Karpas-422 (cell line): Measurements from ENCODE around the gene MAGIX. TPM values are rescaled to one million over a fixed set of nuclear protein-coding genes. Genes with fewer than 3 reads are reported as not detected.
A peak's percentile ranks its signal among the peaks of the same experiment; 100 is the strongest.
"Not testable (repeated sequence)": the region's sequence is repeated elsewhere in the genome, so short reads cannot be mapped to it uniquely, and the experiment has no call there.

Source experiments
- DNase-seq: peaks from one replicate; pipeline ENCODE4 v3.0.0-alpha.2; 2015
- H2AFZ ChIP-seq: fragments of 200-600 bp; sonication (generic); 2 replicates; pipeline ENCODE4 v1.6.1; 2014; ENCODE audit warnings: antibody characterized with exemption, low read length, mixed read lengths
- H3K27ac ChIP-seq: fragments of 200-600 bp; sonication (generic); 2 replicates; pipeline ENCODE4 v1.5.1; 2014; ENCODE audit warnings: mild to moderate bottlenecking, low read length, moderate library complexity
- H3K27me3 ChIP-seq: fragments of 200-600 bp; sonication (generic); 2 replicates; pipeline ENCODE4 v1.6.1; 2014; ENCODE audit warnings: low read length, mixed read lengths
- H3K36me3 ChIP-seq: fragments of 200-600 bp; sonication (generic); 2 replicates; pipeline ENCODE4 v1.6.1; 2014; ENCODE audit warnings: low read length, mixed read lengths; ENCODE audit not compliant: insufficient read depth
- H3K4me1 ChIP-seq: fragments of 200-600 bp; sonication (generic); 2 replicates; pipeline ENCODE4 v1.6.1; 2014; ENCODE audit warnings: mild to moderate bottlenecking, low read length, mixed read lengths
- H3K4me2 ChIP-seq: fragments of 200-600 bp; sonication (generic); 2 replicates; pipeline ENCODE4 v1.6.1; 2014; ENCODE audit warnings: low read length, low read depth, mild to moderate bottlenecking; ENCODE audit not compliant: poor library complexity, severe bottlenecking
- H3K4me3 ChIP-seq: fragments of 200-600 bp; sonication (generic); 2 replicates; pipeline ENCODE4 v1.5.1; 2014; ENCODE audit warnings: mild to moderate bottlenecking, antibody characterized with exemption, low read length, mixed read lengths
- H3K79me2 ChIP-seq: fragments of 200-600 bp; sonication (generic); 2 replicates; pipeline ENCODE4 v1.6.1; 2014; ENCODE audit warnings: mild to moderate bottlenecking, low read length, mixed read lengths
- H3K9ac ChIP-seq: fragments of 200-600 bp; sonication (generic); 2 replicates; pipeline ENCODE4 v1.6.0; 2014; ENCODE audit warnings: low read length
- H3K9me2 ChIP-seq: fragments of 200-600 bp; sonication (generic), shearing (Covaris generic); replicated peaks from 2 replicates; pipeline ENCODE4 v1.6.0; 2014; ENCODE audit warnings: mild to moderate bottlenecking, low read length, moderate library complexity; ENCODE audit not compliant: insufficient read depth
- H3K9me3 ChIP-seq: fragments of 300-700, 200-600 bp; sonication (generic); 2 replicates; pipeline ENCODE4 v1.6.1; 2014; ENCODE audit warnings: low read length, mixed read lengths
- H4K20me1 ChIP-seq: fragments of 200-600 bp; sonication (generic); 2 replicates; pipeline ENCODE4 v1.6.1; 2014; ENCODE audit warnings: mild to moderate bottlenecking, antibody characterized with exemption, low read length, low read depth; ENCODE audit not compliant: insufficient read depth
- total RNA-seq: library from RNA; depleted of rRNA; stranded (reverse); fragments of >200 nt; shearing (Covaris generic); gene quantifications from 2 replicates; pipeline ENCODE4 v1.2.3, GENCODE V29; 2014; ENCODE audit warnings: low replicate concordance

Gene MAGIX
- total RNA-seq, 1 experiment from 2014 or later = not detected

DNA sequence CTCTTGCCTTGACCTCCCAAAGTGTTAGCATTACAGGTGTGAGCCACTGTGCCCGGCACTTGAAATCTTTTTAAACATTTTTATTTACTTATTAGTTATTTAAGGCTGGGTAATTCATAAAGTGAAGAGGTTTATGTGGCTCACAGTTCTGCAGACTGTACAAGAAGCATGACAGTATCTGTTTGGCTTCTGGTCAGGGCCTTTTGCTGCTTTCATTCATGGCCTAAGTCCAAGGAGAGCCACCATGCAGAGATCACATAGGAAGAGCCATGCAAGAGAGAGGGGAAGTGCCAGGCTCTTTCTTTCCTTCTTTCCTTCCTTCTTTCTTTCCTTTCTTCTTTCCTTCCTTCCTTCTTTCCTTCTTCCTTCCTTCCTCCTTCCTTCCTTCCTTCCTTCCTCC, 28.8 kb upstream of the MAGIX start:
- Histone ChIP-seq H3K9me3 (no peaks in the 10 kb centered on the region; the same call in 1 of the 2 replicates), H3K9me2 (no peaks in the 10 kb centered on the region), H3K9ac (no peak overlapping the region), H3K36me3 (no peaks in the 10 kb centered on the region), H3K4me1 (no peaks in the 10 kb centered on the region), H3K79me2 (no peaks in the 10 kb centered on the region), H4K20me1 (no peaks in the 10 kb centered on the region), H2AFZ (no peak overlapping the region), H3K4me3 (no peak overlapping the region), H3K27ac (no peak overlapping the region), H3K27me3 (no peaks in the 10 kb centered on the region), H3K4me2 (no peak overlapping the region)
- no peak for DNase-seq

DNA sequence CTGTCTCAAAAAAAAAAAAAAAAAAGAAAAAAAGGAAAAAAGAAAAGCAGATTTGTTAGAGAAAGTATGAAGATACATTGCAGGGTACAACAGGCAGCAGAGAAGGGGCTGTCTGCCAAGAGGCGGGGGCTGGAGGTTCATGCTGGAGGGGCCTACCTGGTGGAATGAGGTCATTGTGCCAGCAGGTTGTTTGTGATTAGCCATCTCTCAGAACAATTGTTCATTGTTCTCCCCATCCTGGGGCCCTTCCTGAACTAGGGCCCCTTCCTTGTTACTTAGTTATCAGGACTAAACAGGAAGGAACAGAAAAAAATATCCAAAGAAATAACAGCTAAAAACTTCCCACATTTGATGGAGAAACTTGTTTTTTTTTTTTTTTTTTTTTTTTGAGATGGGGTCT, 25.1 kb upstream of the MAGIX start:
- no peak for DNase-seq

DNA sequence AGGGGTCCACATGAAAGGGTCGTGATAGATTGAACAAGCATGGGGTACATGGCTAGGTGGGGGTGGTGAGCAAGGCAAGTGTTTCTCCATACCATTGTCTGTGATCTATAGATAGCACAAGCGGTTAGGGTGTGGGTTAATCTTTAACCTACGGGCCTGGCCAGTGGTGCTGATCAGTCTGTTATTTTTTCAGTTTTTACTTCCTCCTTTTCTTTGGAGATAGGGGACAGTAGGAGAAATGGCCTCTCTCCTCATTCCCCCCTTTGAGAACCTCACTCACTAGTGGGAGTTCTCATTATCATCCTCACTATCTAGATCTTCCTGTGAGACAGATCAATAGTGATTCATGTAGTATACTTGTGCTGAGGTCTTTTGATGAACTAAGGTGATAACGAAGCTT, 22.8 kb upstream of the MAGIX start:
- Histone ChIP-seq H4K20me1 (no peaks in the 10 kb centered on the region), H3K9ac (no peak overlapping the region), H3K9me2 (no peaks in the 10 kb centered on the region), H3K4me1 (no peaks in the 10 kb centered on the region), H2AFZ (no peak overlapping the region), H3K4me3 (no peak overlapping the region), H3K9me3 (peaks cover 17% of the 10 kb centered on the region), H3K27me3 (no peaks in the 10 kb centered on the region), H3K4me2 (no peak overlapping the region), H3K79me2 (no peaks in the 10 kb centered on the region), H3K36me3 (no peaks in the 10 kb centered on the region), H3K27ac (no peak overlapping the region)
- DNase-seq = no peak

More for the DNA sequence above, 25.1 kb upstream of the MAGIX start:
- Histone ChIP-seq H4K20me1 (no peaks in the 10 kb centered on the region), H3K9me3 (peaks cover 17% of the 10 kb centered on the region), H3K36me3 (no peaks in the 10 kb centered on the region), H3K4me1 (no peaks in the 10 kb centered on the region), H3K9ac (no peak overlapping the region), H3K9me2 (no peaks in the 10 kb centered on the region), H3K4me3 (no peak overlapping the region), H2AFZ (no peak overlapping the region), H3K27ac (no peak overlapping the region), H3K4me2 (no peak overlapping the region), H3K27me3 (no peaks in the 10 kb centered on the region), H3K79me2 (no peaks in the 10 kb centered on the region)

DNA sequence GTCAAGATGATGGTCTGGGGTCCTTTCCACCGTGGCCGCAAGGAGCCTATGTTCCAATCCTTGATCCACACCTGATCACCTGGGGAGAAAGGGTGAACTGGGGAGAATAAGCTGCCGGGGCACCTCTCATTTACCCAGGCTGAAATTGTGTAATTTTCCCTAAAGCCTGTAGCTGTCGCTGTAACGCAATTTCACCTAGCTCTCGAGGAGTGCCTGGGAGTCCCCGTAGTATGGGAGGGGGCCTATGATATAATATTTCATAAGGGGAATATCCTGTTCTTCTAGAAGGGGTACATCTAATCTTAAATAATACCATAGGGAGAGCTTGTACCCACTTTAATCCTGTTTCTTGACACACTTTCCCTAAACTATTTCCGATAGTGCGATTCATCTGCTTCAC, 20.3 kb upstream of the MAGIX start:
- not testable (repeated sequence) for H3K4me3 ChIP-seq, H3K4me2 ChIP-seq, H3K27me3 ChIP-seq, H3K36me3 ChIP-seq, H4K20me1 ChIP-seq, H2AFZ ChIP-seq, H3K79me2 ChIP-seq, H3K27ac ChIP-seq, H3K4me1 ChIP-seq, H3K9me2 ChIP-seq, H3K9ac ChIP-seq
- H3K9me3 ChIP-seq = peaks cover 17% of the 10 kb centered on the region
- peak; percentile 51 for DNase-seq

DNA sequence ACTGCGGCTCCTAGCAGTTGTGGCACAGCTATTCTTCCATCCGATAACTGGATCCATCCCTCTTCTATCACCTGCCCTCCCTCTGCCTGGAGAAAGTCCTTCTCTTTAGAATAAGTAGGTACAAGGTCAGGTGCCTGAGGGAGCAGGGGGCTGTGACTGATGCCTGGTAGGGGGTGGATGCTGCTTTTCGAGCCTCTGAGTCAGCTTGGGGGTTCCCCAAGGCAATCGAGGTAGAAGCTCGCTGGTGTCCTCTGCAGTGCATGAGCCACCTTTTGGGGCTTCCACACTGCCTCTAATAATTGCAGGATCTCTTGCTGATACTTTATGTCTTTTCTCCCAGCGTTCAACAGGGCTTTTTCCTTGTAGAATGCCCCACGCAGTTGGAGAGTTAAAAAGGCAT, 19.4 kb upstream of the MAGIX start:
- not testable (repeated sequence) for H3K4me3 ChIP-seq, H3K27ac ChIP-seq, H3K79me2 ChIP-seq, H3K27me3 ChIP-seq, H3K9ac ChIP-seq, DNase-seq, H3K9me2 ChIP-seq, H3K4me2 ChIP-seq, H4K20me1 ChIP-seq, H2AFZ ChIP-seq, H3K4me1 ChIP-seq, H3K36me3 ChIP-seq
- H3K9me3 ChIP-seq = peaks cover 17% of the 10 kb centered on the region

DNA sequence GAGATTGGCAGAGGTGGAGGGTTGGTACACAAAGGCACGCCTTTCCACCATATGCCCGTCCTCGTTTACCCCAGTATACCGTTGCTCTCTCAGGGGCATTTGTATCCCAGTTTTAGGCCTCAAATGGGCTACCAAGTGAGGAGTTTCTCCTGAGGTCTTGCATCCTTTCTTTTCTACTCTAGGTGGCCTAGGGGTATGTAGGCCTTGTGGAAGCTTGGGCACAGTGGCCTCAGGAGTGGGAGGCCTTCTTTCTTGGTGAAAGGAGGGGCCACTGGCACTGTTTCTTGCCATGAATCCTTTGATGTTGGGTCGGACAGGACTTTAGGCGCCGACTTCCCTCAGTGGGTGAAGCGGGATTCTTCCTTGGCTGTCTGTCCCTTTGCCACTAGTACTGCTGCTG, 15.3 kb upstream of the MAGIX start:
- Histone ChIP-seq H4K20me1 (no peaks in the 10 kb centered on the region), H3K79me2 (no peaks in the 10 kb centered on the region), H3K4me2 (no peak overlapping the region), H3K4me1 (peaks cover 4% of the 10 kb centered on the region; the same call in 1 of the 2 replicates), H3K27ac (no peak overlapping the region), H2AFZ (no peak overlapping the region), H3K4me3 (no peak overlapping the region), H3K36me3 (no peaks in the 10 kb centered on the region), H3K9ac (no peak overlapping the region), H3K27me3 (no peaks in the 10 kb centered on the region), H3K9me2 (no peaks in the 10 kb centered on the region), H3K9me3 (no peaks in the 10 kb centered on the region)
- DNase-seq = no peak

DNA sequence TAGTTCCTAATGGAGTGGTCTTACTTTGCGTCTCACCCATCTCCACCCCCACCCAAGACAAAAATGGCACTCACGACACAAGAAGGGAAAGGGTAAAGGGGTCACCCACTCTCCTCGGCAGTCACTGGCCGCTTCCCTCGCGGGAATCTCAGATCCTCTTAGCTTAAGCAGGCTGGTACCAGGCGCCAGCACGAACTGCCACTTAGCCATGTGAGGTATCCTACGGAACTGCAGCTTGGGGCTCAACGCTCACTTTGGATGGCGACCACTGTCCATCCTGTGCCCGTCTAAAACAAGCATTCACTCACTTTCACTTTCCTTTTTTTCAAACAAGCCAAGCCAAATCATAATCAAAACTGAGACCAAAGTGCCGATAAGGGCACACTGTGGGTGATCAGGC, 14.6 kb upstream of the MAGIX start:
- no peak overlapping the region for H3K4me3 ChIP-seq
- H3K79me2 ChIP-seq = no peaks in the 10 kb centered on the region
- no peaks in the 10 kb centered on the region for H3K9me3 ChIP-seq
- peaks cover 4% of the 10 kb centered on the region; the same call in 1 of the 2 replicates for H3K4me1 ChIP-seq
- no peaks in the 10 kb centered on the region for H3K36me3 ChIP-seq
- H3K9ac ChIP-seq = no peak overlapping the region
- H3K4me2 ChIP-seq = no peak overlapping the region
- H2AFZ ChIP-seq = no peak overlapping the region
- DNase-seq = no peak
- H3K27me3 ChIP-seq = no peaks in the 10 kb centered on the region
- no peak overlapping the region for H3K27ac ChIP-seq
- H3K9me2 ChIP-seq = no peaks in the 10 kb centered on the region
- H4K20me1 ChIP-seq = no peaks in the 10 kb centered on the region

DNA sequence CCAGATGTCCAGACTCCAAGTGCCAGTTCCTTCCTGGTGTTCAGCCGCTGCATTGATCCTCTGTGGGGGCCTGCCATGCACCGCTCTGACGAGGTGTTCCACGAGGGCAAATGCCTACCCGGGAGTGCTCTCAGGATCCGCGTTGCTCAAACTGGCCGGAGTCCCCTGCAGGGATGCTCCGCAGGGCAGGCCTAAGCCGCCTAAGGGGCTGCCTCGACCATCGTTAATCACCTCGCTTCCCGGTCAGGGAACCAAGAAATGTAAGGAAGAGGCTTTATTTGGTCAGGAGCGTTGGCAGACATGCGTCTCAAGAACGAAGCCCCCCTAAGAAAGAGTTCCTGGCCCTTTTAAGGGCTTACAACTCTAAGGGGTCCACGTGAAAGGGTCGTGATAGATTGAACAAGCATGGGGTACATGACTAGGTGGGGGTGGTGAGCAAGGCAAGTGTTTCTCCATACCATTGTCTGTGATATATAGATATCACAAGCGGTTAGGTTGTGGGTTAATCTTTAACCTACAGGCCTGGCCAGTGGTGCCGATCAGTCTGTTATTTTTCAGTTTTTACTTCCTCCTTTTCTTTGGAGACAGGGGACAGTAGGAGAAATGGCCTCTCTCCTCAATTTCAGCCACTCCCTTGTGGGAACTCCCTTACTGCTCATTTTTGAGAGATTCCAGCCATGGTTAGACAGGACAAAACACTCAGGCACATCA, 14.0 kb upstream of the MAGIX start:
- not testable (repeated sequence) for H2AFZ ChIP-seq, H3K4me2 ChIP-seq, H3K79me2 ChIP-seq, H3K4me3 ChIP-seq, DNase-seq, H3K36me3 ChIP-seq, H3K27ac ChIP-seq, H4K20me1 ChIP-seq, H3K4me1 ChIP-seq, H3K27me3 ChIP-seq, H3K9ac ChIP-seq, H3K9me3 ChIP-seq, H3K9me2 ChIP-seq

DNA sequence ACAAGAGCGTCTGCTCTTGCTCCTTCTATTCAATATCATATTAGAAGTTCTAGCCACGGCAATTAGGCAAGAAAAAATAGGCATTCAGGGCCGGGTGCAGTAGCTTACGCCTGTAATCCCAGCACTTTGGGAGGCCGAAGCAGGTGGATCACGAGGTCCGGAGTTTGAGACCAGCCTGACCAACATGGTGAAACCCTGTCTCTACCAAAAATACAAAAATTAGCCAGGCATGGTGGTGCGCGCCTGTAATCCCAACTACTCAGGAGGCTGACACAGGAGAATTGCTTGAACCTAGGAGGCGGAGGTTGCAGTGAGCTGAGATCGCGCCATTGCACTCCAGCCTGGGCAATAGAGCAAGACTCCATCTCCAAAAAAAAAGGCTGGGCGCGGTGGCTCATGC, 13.3 kb upstream of the MAGIX start:
- not testable (repeated sequence) for H2AFZ ChIP-seq, H3K9ac ChIP-seq, H3K4me2 ChIP-seq, H3K4me1 ChIP-seq, H3K9me2 ChIP-seq, H3K27ac ChIP-seq, H3K79me2 ChIP-seq, H3K4me3 ChIP-seq, H4K20me1 ChIP-seq, H3K9me3 ChIP-seq, H3K27me3 ChIP-seq, H3K36me3 ChIP-seq, DNase-seq
